T-helper 1 cell treated with Interleukin-12 subunit alpha and Interleukin-12 subunit beta and Interleukin-4 antibody, amounts not matched to agents 30 ng/mL and 1 ng/mL, for 36 hours (primary cell): ENCODE results near the gene TBC1D5. TPM values are rescaled to one million over a fixed set of nuclear protein-coding genes. Genes with fewer than 3 reads are reported as not detected.

Source experiments
- intact Hi-C: fragments of 100-400 bp; cut with micrococcal nuclease; formaldehyde crosslinking; loops from one replicate; pipeline ENCODE4 v1.15.1; 2024
- total RNA-seq: library from RNA; stranded (reverse); gene quantifications from 2 replicates; pipeline ENCODE4 v1.2.3, GENCODE V29; 2022

The TBC1D5 gene
- total RNA-seq, 1 donor from 2014 or later = 41.4 TPM

DNA sequence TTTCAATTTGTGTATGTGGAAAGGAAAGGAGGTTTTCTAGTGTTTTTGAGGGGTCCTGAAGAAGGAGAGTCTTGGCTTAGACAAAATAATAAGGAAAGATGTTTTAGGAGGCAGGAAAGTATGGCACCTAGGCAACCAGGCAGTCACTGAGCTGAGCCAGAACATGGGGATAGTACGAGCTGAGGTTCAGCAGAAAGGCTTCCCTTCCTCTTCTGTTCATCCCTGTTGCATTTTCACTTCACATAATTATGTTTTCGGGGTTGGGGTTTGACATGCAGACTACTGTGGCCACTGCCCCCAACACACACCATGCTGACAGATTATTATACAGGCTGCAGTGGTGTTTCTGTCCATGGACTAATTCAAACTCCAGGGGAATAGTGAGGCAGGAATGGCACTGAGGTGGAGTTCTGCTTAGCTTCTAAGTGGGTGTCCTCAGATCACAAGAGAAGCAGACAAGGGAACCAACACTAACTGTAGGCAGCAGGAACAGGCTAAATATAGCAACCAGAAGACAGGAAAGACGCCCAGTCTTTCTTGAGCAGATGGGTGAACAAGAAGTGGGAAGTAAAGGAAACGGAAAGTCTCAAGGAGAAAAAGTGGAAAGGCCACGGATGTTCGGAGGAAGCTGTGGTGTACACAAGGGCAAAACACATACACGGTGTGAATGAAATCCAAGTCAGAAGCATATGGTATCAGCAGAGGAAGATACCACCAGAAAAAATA is 551.9 kb downstream of the TBC1D5 start:
- intact Hi-C loops = no loop called here

DNA sequence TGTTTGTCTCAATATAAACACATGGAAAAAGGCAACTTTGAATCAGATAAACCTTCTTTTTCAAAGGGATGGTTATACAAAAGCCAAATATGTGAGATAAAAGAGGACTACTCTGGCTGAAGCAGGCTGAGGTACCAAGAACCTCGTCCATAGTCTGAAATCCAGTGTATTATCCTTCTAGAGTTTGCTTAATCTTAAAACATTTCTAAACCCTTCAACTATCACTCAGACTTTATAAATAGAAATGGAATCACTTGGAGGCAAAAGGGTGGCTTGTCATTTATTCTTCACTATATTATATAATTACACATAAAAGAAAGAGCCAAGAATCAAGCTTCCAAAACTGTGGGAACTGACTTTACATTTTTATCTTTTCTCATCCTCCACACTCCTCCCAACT is 554.1 kb downstream of the TBC1D5 start:
- intact Hi-C loops = no loop called here

DNA sequence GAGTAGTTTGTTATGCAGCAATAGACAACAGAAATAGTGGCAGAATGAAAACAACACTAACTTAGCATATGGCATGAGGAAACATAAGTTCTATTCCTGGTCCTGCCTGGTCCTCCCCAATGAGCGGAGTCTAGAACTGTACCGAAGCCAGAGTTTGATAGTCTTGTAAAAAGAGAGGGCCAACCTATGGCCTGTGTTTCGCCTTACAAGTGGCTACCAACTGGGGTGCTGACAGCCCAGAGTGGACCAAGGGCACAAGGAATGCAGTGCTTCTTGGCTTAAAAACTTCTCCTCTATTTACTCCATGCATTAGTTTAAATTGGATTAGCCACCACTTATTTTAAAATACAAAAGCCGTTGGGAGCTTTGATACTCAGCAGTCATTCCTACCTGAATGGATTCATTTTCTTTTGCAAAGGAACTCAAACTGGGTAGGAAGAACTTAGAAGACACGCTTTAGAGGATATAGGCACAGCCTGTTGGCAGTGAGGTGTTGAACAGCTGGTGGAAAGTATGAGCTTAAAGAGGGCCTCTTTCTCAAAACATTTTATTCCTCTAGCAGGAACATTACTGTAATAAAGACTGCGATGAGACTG is 554.7 kb downstream of the TBC1D5 start:
- intact Hi-C loops = no loop called here

DNA sequence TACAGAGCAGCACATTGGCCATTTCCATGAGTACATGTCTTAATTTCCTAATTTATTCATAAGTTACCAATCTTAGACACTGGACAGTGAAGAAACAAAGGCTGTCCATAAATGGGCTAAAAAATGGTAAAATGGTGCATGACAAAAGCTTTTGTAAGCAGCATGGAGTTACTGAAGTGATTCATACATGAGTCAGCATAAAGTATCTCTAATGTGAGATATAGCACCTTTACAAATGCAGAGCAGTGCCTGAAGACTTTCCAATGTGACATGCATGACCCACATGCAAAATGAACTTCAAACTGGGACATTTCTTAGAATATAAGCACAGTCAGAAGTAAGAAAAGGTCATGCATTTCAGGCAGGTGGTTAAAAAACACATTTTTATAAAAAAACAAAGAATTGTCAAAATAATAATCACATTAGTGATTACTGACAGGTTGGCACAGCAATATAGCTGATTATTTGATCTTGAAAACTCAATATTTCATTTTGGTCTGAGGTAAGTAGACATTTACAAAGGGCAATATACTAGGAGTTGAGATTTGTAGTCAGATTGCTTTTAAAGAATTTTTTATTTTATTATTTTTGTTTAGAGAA is 558.4 kb downstream of the TBC1D5 start:
- intact Hi-C loops = no loop called here

DNA sequence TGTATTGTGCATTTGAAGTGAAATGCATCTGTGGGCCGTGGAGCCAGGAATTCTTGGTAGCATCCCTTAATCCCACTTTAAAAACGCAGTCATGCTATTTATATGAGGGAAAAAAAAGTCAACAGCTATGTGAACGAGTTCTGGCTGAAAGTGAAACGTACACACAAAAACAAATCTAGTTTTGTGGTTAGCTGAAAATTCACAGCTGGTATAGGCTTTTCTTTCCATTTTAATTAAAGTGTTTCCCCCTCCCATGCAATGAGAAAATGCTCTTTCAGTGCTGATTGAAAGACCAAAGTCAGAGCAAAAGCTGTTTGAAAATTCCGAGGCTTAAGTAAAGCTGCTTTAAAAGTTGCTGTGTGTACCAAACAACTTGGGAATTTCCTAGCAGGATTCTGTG is 560.3 kb downstream of the TBC1D5 start:
- intact Hi-C loops = loop anchor here (1.0 kb wide), 2 partner anchors 31 to 340 kb away; no protein-coding TSS in a partner anchor

DNA sequence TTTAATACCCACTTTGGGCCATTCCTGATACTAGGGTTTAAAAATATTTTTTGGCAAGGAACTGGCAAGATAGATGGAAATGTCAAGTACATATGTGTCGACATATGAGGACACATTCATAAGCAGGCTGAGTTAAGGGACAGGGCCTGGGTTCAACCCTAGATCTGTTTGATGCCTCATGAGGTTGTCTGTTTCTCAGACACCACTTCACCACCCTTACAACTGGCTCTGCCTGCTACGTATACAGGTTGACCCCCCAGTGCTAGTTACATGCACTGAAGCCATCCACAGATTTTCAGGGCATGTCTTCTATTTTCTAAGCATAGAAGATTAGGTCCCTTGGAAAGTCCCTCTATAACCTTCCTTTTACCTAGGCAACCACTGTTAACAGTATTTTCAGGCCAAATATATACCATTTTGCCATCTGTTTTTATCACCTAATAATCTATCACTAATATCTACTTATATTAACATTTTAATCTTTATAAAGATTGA is 561.0 kb downstream of the TBC1D5 start:
- intact Hi-C loops = no loop called here

DNA sequence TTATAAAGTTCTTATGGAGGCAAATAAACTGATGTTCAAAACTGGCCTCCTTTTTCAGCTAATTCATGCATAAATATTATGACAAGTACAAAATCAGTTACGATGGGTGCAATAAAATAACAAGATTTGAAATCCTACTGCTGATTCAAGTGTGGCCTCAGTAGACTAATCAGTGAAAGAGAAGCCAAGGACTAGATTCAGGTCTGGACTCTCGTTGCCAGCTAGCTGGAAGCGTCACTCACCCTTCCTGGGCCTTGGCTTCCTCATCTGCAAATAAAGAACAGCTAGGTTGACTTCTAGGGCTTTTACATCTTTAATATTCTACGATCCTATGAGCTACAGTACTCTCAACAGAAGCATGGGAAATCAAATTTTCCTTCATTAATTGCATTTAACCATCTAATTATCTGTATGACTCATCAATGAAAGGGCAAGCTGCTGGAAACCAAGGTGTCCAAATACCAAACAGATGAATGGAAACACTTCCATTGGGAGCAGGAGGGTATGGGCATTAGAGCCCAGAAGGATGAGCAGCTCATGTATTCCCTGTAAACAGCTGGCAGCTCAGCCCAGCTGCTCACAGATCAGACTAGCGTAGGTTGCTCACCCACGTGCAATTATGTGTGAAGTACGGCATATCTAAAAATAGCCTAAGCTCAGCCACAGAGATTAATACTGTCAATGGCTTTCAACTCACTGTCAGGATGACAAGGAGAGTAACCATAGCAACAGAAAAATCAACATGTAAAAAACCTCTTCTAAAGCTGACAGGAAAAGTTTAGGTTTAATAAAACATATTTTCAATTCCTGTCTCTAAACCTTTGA is 562.8 kb downstream of the TBC1D5 start:
- intact Hi-C loops = no loop called here

DNA sequence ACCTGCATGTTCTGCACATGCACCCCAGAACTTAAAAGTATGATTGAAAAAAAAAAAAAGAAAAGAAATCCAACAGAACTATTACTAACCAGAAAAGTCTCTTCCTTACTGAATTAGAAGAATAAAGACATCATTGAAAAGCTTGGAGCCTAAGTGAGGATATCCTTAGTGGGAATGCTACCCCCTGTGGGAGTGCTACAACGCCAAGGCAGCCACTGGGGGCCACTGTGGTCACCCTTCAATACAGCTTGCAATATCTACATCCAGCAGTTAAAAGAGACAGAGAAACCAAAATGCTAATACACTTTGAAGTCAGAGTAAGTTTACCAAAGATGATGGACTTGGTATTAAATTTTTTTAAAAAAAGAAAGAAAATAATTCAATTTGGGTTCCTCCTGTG is 565.7 kb downstream of the TBC1D5 start:
- intact Hi-C loops = loop anchor here (2.0 kb wide), 1 partner anchor 32 kb away; no protein-coding TSS in a partner anchor

DNA sequence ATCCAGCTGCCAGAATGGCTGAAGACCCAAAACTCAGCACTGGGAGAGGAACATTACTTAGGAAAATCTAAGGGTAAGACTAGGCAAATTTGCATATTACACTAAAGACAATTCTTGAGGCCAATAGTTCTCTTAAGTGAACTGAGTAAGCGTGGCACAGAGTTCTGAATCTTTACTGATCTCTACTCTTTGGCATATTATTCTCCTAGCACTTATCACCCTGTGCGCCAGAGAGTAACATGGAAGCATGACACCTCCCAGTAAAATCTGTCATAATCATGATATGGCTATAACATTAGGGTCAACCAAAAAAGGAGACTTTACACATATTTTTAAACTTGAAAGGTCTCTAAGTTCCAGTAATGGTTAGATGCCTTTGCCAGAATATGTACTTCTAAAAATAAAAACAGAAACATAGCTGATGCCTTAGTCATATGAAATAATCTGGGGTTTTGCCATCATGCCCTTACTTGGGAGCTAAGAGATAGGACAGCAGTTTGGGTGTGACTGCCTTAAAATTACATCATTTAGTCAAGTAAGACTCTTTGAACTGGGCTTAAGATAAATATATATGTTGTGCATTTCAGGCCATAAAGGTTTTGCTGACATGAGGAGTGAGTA is 567.1 kb downstream of the TBC1D5 start:
- intact Hi-C loops = no loop called here

DNA sequence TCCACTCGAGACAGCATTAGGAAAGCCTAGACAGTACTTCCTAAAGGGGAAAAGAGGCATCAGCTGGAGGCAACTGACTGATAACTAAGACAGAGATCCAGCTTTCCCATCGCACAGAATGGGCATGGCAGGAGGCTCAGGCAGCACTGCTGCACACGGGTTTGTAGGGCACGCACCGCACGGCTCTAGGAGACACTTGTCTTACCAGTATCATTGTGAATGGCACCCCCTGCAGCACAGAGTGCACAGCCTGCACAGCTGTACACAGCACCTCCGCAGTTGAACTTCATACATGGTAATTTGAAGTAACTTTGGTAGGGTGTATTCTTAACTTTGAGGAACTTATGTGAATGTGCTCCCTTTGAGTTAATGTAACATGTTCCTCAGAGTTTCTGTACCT is 576.1 kb downstream of the TBC1D5 start:
- intact Hi-C loops = loop anchor here (1.0 to 5.0 kb wide), 2 partner anchors 337 to 564 kb away; no protein-coding TSS in a partner anchor

DNA sequence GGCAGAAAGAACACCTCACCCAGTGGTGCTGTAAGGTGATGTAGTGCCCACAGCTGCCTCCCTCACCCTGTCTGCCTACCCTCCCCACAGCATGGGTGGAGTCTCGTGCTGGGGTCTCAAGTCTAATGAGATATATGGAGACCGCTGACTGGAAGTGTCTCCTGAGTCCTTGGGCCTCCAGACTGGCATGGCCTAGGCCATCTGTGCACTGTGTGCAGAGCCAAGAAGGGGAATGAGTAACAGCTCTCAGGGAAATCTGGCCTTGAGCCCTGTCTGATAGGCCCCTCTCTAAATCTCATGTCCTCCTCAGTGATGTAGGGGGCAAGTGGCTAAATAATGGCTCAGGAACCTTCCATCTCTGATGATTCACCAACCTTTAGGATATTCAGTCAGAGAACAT is 580.3 kb downstream of the TBC1D5 start:
- intact Hi-C loops = no loop called here

DNA sequence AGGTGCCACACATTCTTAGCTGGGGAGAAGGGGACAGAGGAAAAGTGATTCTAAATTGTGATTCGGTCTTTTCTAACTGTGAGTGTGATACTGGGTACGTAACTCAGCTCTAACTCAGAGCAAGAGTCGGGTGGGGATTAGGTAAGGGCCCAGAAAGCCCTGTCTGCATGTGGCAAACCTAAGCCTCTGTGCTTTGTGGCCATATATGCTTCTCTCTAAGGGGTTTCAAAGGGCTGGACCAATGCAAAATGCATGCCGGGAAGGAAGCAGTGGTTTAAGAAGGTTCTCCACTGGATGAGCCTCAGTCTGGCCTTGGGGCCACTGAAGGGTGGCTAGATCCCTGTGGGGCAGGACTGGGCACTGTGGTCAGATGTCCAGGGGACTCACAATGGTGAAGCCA is 581.8 kb downstream of the TBC1D5 start:
- intact Hi-C loops = no loop called here

DNA sequence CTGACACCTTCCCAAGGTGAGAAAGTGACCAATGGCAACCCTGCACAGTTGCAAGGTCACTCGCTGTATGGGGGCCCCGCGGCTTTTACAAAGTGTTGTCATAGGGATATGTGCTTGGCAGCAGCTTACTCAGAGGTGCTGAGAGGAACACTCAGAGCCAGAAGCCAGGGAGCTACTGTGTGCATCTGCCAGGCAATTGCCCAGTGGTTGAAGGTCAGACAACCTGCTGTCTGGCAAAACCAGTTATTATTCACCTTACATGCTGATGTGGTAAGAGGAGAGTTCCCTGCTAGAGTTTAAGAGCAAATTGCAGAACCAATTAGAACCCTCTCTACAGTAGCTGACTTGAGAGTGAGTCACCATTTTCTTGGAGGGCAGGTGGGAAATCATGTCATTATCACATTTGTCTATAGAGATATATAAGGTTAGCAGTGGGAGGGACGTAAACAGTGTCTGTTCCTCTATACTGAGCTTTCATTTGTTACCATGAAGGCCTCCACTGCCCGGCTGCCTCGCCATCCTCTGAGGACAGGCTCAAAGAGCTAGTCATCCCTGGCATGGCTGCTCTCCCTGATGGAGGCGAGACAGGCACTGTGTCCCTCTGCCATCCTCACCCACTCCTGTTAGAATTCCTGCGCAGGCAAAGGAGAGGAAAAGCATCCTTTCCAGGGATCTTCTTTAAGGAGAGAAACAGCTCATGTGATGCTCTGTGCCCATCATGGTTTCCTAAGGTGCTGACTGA is 583.3 kb downstream of the TBC1D5 start:
- intact Hi-C loops = loop anchor here (10.0 kb wide), 1 partner anchor 674 kb away; no protein-coding TSS in a partner anchor

DNA sequence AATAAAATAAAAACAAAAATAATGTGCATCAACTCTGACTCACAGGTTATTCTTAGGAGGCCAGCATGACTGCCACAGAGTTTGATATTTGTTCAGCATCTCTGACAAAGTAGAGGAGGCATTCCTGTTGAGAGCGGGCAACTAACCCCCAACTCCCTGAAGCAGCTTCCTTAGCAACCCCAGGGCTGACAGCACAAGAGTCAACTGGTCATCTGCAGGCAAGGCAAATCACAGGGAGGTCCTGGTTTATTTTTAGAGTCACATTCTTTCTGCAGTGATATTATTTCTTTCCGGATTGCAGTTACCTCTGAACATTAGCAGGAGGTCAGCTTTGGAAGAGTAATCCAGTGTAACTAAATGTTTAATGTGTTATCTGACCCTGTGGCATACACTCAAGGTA is 584.7 kb downstream of the TBC1D5 start:
- intact Hi-C loops = loop anchor here (10.0 kb wide), 1 partner anchor 673 kb away; no protein-coding TSS in a partner anchor

DNA sequence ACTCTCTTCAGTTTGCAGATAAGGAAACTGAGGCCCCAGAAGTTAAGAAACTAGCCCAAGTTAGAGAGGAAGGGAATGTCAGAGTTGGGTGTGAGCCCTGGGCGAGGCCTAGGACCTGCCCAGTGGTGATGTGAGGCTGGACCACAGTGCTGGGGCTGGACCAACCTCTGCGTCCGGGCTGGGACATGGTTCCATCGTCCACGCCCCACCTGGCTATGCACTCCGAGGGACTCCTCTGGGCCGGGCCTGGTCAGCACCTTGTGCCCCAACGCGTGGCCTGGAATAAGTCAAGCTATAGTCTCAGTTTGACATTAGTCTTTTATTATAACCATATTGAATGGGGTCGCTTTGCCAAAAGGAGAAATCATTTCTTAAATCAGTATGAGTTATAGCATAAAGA is 585.6 kb downstream of the TBC1D5 start:
- intact Hi-C loops = loop anchor here (10.0 kb wide), 1 partner anchor 672 kb away; no protein-coding TSS in a partner anchor

DNA sequence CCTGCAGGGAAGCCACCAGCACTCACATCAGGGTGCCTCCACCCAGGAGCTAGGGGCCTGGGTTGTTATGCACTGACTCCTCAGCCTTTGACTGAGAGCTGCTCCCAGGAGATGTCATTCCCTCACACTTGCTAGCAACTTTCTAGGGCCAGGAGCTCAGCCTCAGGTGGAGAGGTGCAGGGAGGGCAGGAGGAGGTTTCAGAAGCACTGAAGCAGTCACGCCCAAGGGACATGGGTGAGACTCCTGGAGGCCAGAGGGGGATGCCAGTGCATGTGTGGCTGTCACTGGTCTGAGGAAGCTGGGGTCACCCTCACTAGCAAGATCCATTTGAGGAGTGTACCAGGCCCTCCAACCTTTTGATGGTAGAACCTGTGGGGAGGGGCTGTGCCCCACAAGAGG is 586.5 kb downstream of the TBC1D5 start:
- intact Hi-C loops = loop anchor here (10.0 kb wide), 1 partner anchor 671 kb away; no protein-coding TSS in a partner anchor

DNA sequence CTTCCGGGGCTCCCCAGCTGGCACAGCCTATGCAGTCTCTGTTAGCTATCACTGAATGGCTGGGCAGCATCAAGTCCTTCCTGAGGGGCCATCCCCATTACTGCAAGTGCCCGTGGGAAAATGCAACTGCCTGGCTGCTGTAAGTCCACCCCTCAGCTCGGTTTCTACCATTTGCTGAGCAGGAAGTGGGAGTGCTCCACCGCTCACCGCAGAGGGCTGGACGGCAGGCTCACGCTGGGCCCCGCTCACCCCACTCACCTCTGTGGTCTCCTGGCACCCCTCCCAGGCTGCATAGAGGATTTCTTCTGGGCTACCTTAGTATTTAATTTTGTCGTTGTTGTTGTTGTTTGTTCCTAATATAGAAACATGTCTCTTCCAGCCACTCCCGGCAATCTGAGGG is 587.5 kb downstream of the TBC1D5 start:
- intact Hi-C loops = loop anchor here (5.0 to 10.0 kb wide), 4 partner anchors 670 to 1402 kb away; no protein-coding TSS in a partner anchor

DNA sequence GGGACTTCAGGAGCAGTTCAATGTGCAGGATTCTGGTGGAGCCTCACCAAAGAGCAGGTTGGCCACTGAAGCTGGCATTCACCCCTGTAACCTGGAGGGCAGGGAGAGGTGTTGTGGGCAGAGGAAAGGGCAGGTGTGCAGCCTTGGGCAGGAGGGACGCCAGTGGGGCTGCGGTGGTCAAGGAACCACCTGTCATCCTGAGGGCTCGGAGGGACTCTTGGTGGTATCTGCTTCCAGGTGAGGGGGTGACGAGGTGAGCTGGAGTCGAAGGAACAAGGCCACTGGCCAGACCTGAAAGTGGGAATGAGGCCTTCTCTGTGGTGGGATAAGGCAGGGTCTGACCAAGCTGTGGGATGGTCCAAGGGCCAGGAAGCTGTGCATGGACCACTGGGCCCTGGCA is 588.2 kb downstream of the TBC1D5 start:
- intact Hi-C loops = loop anchor here (5.0 to 10.0 kb wide), 4 partner anchors 669 to 1403 kb away; no protein-coding TSS in a partner anchor

DNA sequence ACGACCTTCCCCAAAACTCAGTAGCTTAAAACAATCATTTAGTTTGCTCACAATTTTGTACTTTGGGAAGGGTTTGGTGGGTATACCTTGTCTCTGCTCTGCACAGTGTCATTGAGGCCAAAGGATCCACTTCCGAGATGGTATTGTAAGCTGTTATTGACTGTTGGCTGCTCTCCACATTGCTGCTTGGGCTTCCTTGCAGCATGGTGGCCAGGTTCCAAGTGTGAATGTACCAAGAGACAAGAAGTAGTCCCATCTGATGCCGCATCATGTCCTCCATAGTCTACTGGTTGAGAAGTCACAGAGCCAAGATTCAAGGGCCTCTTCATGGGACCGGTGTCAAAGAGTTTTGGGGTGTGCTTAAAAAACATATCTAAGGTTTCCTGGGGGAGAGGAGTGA is 589.2 kb downstream of the TBC1D5 start:
- intact Hi-C loops = loop anchor here (5.0 to 10.0 kb wide), 4 partner anchors 668 to 1404 kb away; no protein-coding TSS in a partner anchor
